KOPT-K1 (cell line): ENCODE data around the gene PLPP1.

Experiments used
- H3K27ac ChIP-seq: fragments of 200-600 bp; sonication (generic); 2 replicates; pipeline ENCODE4 v1.5.1; 2016; ENCODE audit warnings: antibody characterized with exemption, mild to moderate bottlenecking, low read depth, low read length; ENCODE audit not compliant: poor library complexity, severe bottlenecking
- H3K36me3 ChIP-seq: fragments of 200-600 bp; sonication (generic); 2 replicates; pipeline ENCODE4 v1.5.1; 2017; ENCODE audit warnings: antibody characterized with exemption, mild to moderate bottlenecking, low read length, moderate library complexity; ENCODE audit not compliant: insufficient read depth
- H3K9me3 ChIP-seq: fragments of 200-600 bp; sonication (generic); 2 replicates; pipeline ENCODE4 v1.5.1; 2017; ENCODE audit warnings: antibody characterized with exemption, low read length, mild to moderate bottlenecking; ENCODE audit not compliant: insufficient read depth, poor library complexity, severe bottlenecking

Gene PLPP1

GRCh38 chr5:55459572-55459971 lies 75.2 kb downstream of the PLPP1 start:
- Histone ChIP-seq H3K27ac (no peak overlapping the region), H3K9me3 (no peaks in the 10 kb centered on the region), H3K36me3 (no peaks in the 10 kb centered on the region)

GRCh38 chr5:55456216-55456895 lies 78.4 kb downstream of the PLPP1 start:
- Histone ChIP-seq H3K36me3 (no peaks in the 10 kb centered on the region), H3K9me3 (no peaks in the 10 kb centered on the region), H3K27ac (no peak overlapping the region)

DNA sequence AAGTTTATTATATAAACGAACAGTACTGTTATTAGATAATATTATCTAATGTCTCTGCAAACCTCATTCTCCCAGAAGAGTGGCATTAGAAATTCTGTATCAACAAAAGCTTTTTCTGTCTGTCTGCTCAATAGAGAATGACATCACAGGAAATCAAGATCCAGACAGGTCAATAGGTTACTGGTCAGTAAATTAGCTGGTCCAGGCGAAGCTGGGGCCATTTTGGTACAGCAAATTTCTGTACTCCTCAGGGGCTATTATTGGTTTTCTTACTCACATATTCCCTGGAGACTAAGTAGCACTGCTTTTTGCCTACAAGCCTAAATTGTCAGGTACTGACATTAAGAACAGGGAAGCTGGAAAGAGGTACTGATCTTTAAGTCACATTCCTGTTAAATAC lies 80.5 kb downstream of the PLPP1 start:
- Histone ChIP-seq H3K9me3 (no peaks in the 10 kb centered on the region), H3K27ac (no peak overlapping the region), H3K36me3 (no peaks in the 10 kb centered on the region)

- Histone ChIP-seq H3K36me3 (no peaks in the 10 kb centered on the region), H3K9me3 (no peaks in the 10 kb centered on the region), H3K27ac (no peak overlapping the region)
Observed at GRCh38 chr5:55453211-55453610, 81.6 kb downstream of the PLPP1 start.

- Histone ChIP-seq H3K27ac (no peak overlapping the region), H3K9me3 (no peaks in the 10 kb centered on the region), H3K36me3 (no peaks in the 10 kb centered on the region)
Observed at GRCh38 chr5:55451976-55452375, 82.8 kb downstream of the PLPP1 start.

DNA sequence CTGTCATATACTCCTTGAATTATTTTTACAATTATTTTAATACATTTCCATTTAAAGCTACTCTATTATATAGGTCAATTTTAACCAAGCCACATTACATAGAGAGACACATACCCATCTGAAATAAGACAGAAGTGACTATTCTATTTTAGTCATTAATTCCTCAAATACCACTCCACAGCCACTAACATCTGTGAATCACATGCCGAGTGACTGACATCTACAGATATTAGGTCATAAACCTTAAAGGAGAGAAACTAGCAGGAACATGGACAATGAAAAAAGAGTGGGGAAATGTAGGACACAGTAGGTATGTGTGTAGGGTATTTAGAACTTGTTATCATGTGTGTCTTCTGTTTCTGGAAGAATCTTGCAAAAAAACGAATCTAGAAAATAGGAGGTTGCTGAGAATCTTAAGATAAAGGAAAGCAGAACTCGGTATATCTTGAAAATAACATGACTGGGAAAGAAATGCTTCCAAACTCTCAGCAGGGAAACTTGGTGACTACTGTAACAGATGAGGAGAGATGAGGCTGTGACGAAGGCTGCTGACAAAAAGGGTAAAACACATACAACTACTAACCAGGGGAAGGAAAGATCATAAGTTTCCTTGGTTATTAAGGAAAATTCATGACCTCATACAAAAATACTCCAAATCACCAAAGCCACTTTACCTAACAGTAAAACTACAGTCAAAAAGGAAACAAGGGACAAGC lies 84.6 kb downstream of the PLPP1 start:
- H3K27ac ChIP-seq, result no peak overlapping the region
- no peaks in the 10 kb centered on the region for H3K36me3 ChIP-seq
- no peaks in the 10 kb centered on the region for H3K9me3 ChIP-seq

- Histone ChIP-seq H3K9me3 (no peaks in the 10 kb centered on the region), H3K36me3 (no peaks in the 10 kb centered on the region), H3K27ac (no peak overlapping the region)
Observed at GRCh38 chr5:55446640-55447351, 88.0 kb downstream of the PLPP1 start.

DNA sequence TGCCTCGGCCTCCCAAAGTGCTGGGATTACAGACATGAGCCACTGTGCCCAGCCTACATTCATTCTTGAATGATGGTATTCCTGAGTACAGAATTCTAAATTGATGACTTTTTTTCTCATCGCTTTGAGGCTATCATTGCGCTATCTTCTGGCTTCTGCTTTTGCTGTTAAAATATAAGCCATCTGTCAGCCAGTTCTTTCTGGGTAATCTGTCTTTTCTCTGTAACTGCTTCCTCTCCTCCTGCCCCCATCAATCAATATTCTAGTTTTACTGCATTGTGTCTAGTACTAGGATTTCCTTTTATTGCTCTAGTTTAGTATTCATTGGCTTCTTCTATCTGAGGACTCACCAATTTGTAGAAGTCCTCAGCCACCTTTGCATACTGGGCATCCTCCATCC lies 89.0 kb downstream of the PLPP1 start:
- Histone ChIP-seq H3K9me3 (no peaks in the 10 kb centered on the region), H3K27ac (no peak overlapping the region), H3K36me3 (peaks cover 8% of the 10 kb centered on the region)

DNA sequence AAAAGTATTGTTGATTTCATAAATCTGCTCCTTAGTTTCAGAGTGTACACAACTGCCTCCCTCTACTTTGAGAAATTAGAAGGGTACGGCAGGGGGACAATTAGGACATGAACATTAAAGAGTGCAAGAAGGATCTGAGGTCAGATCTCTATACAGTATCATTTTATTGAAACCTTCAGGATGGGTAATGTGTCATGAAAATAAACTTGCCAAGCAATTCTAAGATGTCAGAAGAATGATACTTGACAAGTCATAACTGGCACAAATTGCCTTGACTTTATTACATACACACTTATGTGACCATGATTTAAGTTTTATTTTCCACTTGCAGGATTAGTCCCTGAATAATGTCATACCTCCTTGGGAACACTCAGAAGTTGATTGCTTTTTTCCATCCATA lies 92.8 kb downstream of the PLPP1 start:
- Histone ChIP-seq H3K36me3 (peaks cover 14% of the 10 kb centered on the region), H3K9me3 (no peaks in the 10 kb centered on the region), H3K27ac (no peak overlapping the region)

DNA sequence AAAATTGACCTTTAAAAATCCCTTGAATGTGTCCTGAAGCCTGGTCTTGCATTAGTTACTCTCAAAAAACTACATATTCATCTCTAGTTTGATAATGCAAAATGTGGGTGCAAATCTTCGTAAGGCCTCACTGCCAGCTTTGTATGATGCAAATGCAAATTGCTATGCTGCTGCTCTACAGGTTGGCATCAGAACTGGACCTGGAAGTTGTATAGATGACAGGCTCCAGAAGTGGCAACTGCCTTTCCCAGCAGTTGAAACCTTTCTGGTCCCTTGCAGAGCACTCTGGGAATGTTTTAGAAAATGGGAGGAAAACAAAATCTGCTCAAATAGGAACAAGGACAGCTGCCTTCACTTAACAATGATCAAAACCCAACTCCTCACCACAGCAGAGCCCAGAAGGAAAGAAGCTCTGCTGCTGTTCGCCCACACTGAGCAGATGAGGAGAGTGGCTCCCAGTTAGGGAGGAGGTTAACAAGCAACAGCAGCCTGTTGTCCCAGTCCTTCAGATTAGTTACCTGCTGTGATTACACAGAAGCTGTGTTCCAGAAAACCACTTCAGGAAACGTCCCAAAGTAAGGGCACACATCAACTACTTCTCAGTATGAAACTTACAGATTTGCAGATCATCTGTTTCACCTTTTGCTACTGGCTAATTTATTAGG lies 93.5 kb downstream of the PLPP1 start:
- Histone ChIP-seq H3K27ac (no peak overlapping the region), H3K9me3 (peaks cover 6% of the 10 kb centered on the region), H3K36me3 (peaks cover 18% of the 10 kb centered on the region)

- peaks cover 27% of the 10 kb centered on the region for H3K36me3 ChIP-seq
- peaks cover 16% of the 10 kb centered on the region for H3K9me3 ChIP-seq
- no peak overlapping the region for H3K27ac ChIP-seq
Observed at GRCh38 chr5:55440188-55440646, 94.5 kb downstream of the PLPP1 start.

DNA sequence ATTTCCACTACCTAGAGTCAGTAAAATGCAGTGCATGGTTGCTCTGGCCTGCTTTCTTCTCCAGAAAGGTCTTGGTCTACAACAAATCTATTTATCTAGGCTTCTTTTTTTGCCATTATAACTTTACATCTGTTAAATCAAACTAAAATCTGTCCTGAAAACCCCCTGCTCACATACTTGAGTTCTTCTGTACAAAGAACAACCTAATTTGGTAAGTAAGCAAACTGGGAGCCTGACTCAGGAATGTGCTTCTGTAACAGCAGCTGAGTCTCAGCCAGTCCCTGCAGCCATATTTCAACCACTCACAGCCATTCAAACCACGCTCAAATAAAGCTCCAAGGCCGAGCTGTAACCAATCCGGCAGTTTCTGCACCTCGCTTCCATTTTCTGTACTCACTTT lies 95.8 kb downstream of the PLPP1 start:
- peaks cover 20% of the 10 kb centered on the region for H3K9me3 ChIP-seq
- peaks cover 27% of the 10 kb centered on the region for H3K36me3 ChIP-seq
- H3K27ac ChIP-seq, result no peak overlapping the region

GRCh38 chr5:55437859-55438206 lies 96.9 kb downstream of the PLPP1 start:
- no peak overlapping the region for H3K27ac ChIP-seq
- H3K36me3 ChIP-seq, result peaks cover 27% of the 10 kb centered on the region
- peaks cover 24% of the 10 kb centered on the region for H3K9me3 ChIP-seq

DNA sequence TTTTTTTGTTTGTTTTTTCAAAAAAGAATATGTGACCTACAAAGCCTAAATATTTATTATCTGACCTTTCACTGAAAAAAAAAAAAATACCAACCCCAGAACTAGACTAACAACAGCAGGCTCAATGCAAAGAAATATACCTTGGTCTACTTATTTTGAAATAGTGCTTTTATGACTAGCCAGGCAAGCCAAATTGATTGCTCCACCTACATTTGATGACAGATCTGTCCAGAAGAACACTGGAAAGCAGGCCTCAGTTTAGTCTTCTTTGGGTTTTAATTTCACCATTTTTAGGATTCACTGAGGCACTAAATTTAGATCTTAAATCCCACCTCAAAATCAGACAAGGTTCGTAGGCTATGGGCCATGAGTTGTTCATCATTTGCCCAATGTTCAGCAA lies 97.3 kb downstream of the PLPP1 start:
- Histone ChIP-seq H3K27ac (no peak overlapping the region), H3K36me3 (peaks cover 27% of the 10 kb centered on the region), H3K9me3 (peaks cover 27% of the 10 kb centered on the region)

- Histone ChIP-seq H3K9me3 (peaks cover 46% of the 10 kb centered on the region), H3K36me3 (peaks cover 43% of the 10 kb centered on the region), H3K27ac (no peak overlapping the region)
Observed at GRCh38 chr5:55432549-55432948, 102.2 kb downstream of the PLPP1 start.
